EH (cell line): ENCODE measurements around the gene UTP4.
A peak's percentile ranks its signal among the peaks of the same experiment; 100 is the strongest.

Experiments
- DNase-seq: peaks from one replicate; pipeline ENCODE4 v3.0.0-alpha.2; 2015; ENCODE audit warnings: low read depth

The UTP4 gene

GRCh38 chr16:69132424-69133252 lies at the start of gene UTP4, which contains the start of gene CHTF8:
Gene UTP4, plus strand, starts transcription at chr16:69132649. Its CDS starts 811 bp downstream, at chr16:69133460.
Gene CHTF8, minus strand, starts transcription at chr16:69132588. Its CDS starts 11,130 bp downstream, at chr16:69121458.
- DNase-seq, result peak; percentile 83

GRCh38 chr16:69083306-69083941 lies 49.0 kb upstream of the UTP4 start:
- no peak for DNase-seq

GRCh38 chr16:69084289-69084688 lies 48.2 kb upstream of the UTP4 start:
- DNase-seq, result peak; percentile 67

- no peak for DNase-seq
Observed at GRCh38 chr16:69085032-69085695, 47.3 kb upstream of the UTP4 start.

GRCh38 chr16:69087161-69087581 lies 45.3 kb upstream of the UTP4 start:
- DNase-seq, result no peak

- DNase-seq, result no peak
Observed at GRCh38 chr16:69088684-69089083, 43.8 kb upstream of the UTP4 start.

- no peak for DNase-seq
Observed at GRCh38 chr16:69089091-69089910, 43.1 kb upstream of the UTP4 start.

- DNase-seq, result no peak
Observed at GRCh38 chr16:69093974-69094373, 38.5 kb upstream of the UTP4 start.

- no peak for DNase-seq
Observed at GRCh38 chr16:69094501-69094900, 37.9 kb upstream of the UTP4 start.

GRCh38 chr16:69095193-69095592 lies 37.3 kb upstream of the UTP4 start:
- DNase-seq, result no peak

GRCh38 chr16:69100071-69100691 lies 32.3 kb upstream of the UTP4 start:
- DNase-seq, result no peak

GRCh38 chr16:69105501-69106361 lies 26.7 kb upstream of the UTP4 start, which contains the start of gene HAS3:
Gene HAS3, plus strand, starts transcription at chr16:69105653. Its CDS starts 3,743 bp downstream, at chr16:69109396.
- peak; percentile 67 for DNase-seq

- DNase-seq, result no peak
Observed at GRCh38 chr16:69106491-69107315, 25.7 kb upstream of the UTP4 start.

- DNase-seq, result peak; percentile 20
Observed at GRCh38 chr16:69107316-69107962, 25.0 kb upstream of the UTP4 start.

- no peak for DNase-seq
Observed at GRCh38 chr16:69108064-69108904, 24.2 kb upstream of the UTP4 start.

GRCh38 chr16:69108905-69109252 lies 23.6 kb upstream of the UTP4 start:
- no peak for DNase-seq

GRCh38 chr16:69109486-69110270 lies 22.8 kb upstream of the UTP4 start:
- DNase-seq, result no peak
